HEK293T (cell line): ENCODE data around the gene ANGPTL7.

Experiments used
- ARNT ChIP-seq: fragments of 450-650 bp; IDR thresholded peaks from 2 replicates; pipeline ENCODE4 v1.6.1; 2017; ENCODE audit warnings: mild to moderate bottlenecking
- BHLHE40 ChIP-seq: fragments of 450-650 bp; IDR thresholded peaks from 2 replicates; pipeline ENCODE4 v1.6.1; 2016; ENCODE audit warnings: mild to moderate bottlenecking, moderate library complexity, borderline replicate concordance
- CTBP1 ChIP-seq: fragments of 450-650 bp; IDR thresholded peaks from 2 replicates; pipeline ENCODE4 v1.6.1; 2016; ENCODE audit warnings: borderline replicate concordance
- ELF4 ChIP-seq: fragments of 450-650 bp; IDR thresholded peaks from 2 replicates; pipeline ENCODE4 v1.6.1; 2017; ENCODE audit warnings: antibody characterized with exemption
- FOXK2 ChIP-seq: fragments of 450-650 bp; IDR thresholded peaks from 2 replicates; pipeline ENCODE4 v1.6.1; 2016; ENCODE audit warnings: mild to moderate bottlenecking
- HDGF ChIP-seq: fragments of 450-650 bp; IDR thresholded peaks from 2 replicates; pipeline ENCODE4 v1.6.1; 2017; ENCODE audit warnings: antibody characterized with exemption, borderline replicate concordance
- LEF1 ChIP-seq: fragments of 450-650 bp; IDR thresholded peaks from 2 replicates; pipeline ENCODE4 v1.6.1; 2017; ENCODE audit warnings: mild to moderate bottlenecking, borderline replicate concordance
- SP1 ChIP-seq: fragments of 450-650 bp; IDR thresholded peaks from 2 replicates; pipeline ENCODE4 v1.6.1; 2017
- ZNF384 ChIP-seq: fragments of 450-650 bp; IDR thresholded peaks from 2 replicates; pipeline ENCODE4 v1.6.1; 2016
- TF ChIP-seq, protein P1 (sequence below): fragments of 450-650 bp; IDR thresholded peaks from 2 replicates; pipeline ENCODE4 v1.6.1; 2016

- TF ChIP-seq BHLHE40 (no peak), ZNF384 (no peak), HDGF (no peak), ARNT (no peak), ELF4 (no peak), SP1 (no peak), FOXK2 (no peak), CTBP1 (no peak), LEF1 (no peak)
- TF ChIP-seq, protein P1, sequence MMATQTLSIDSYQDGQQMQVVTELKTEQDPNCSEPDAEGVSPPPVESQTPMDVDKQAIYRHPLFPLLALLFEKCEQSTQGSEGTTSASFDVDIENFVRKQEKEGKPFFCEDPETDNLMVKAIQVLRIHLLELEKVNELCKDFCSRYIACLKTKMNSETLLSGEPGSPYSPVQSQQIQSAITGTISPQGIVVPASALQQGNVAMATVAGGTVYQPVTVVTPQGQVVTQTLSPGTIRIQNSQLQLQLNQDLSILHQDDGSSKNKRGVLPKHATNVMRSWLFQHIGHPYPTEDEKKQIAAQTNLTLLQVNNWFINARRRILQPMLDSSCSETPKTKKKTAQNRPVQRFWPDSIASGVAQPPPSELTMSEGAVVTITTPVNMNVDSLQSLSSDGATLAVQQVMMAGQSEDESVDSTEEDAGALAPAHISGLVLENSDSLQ = no peak
Observed at GRCh38 chr1:11158291-11158690, 30.9 kb upstream of the ANGPTL7 start.
